Measurements from ENCODE around the gene ARVCF. TPM values are rescaled to one million over a fixed set of nuclear protein-coding genes. Genes with fewer than 3 reads are reported as not detected.

The ARVCF gene
- total and polyA plus RNA-seq, 9 of the 15 experiments (the other 6 are each of a cell fraction or from before 2014, with no cell fraction given): 0.03 to 97.4 (median 15.6) TPM

DNA sequence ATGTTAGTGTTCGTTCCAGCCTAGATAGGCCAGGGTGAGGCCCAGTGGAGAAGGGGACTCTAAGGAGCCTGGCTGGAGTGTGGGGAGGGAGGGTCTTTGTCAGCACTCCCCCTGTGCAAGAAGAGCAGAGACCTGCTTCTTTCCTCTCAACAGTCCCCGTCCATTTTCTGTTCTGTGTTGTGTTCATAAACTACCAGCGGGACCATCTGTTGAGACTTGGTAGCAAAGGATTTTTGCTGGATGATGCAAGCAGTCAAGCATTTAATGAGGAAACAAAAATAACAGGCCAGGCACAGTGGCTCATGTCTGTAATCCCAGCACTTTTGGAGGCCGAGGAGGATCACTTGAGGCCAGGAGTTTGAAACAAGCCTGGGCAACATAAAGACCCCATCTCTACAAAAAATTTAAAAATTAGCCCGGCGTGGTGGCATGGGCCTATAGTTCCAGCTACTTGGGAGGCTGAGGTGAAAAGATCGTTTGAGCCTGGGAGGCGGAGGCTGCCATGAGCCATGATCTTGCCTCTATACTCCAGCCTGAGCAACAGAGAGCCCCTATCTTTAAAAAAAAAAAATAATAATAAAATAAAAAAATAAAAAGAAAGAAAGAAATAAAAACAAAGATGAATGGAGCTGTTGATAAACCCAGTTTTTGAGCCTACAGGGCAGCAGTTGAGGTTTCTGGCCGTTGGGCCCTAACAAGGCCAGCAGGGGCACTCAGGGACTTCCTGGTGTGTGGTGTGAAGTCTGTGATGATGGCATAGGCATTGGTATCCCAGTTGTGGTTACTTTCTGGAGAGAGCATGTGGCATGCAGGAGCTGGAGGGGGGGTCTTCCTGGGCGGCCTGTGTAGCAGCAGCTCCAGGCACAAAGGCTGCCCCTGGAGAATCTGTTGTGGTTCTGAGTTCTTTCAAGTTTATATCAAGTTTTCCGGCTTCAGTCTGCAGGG lies 73.3 kb downstream of the ARVCF start (continued):
- peak; percentile 76; the same call in 1 of the 2 replicates for TF ChIP-seq ZC3H11A (IDR thresholded peaks at IDR 0.05; ENCODE audit: low read depth, low read length)
- TF ChIP-seq ATF7 (IDR thresholded peaks at IDR 0.05): no peak
- TF ChIP-seq ZNF282 (CRISPR knock-in tag; IDR thresholded peaks at IDR 0.05): no peak
- TF ChIP-seq ZNF212 (CRISPR knock-in tag; IDR thresholded peaks at IDR 0.05): 0 out of 2 replicates have a peak, but pooled peaks have one; percentile 82
- peak; percentile 9 to 80; a peak in 3 of 4 replicates for TF ChIP-seq SRF (CRISPR knock-in tag; IDR thresholded peaks at IDR 0.05)
- TF ChIP-seq SMARCE1 (IDR thresholded peaks at IDR 0.05): no peak
- TF ChIP-seq PTBP1 (IDR thresholded peaks at IDR 0.05; ENCODE audit: low read depth, low read length): no peak
- TF ChIP-seq, protein P1, sequence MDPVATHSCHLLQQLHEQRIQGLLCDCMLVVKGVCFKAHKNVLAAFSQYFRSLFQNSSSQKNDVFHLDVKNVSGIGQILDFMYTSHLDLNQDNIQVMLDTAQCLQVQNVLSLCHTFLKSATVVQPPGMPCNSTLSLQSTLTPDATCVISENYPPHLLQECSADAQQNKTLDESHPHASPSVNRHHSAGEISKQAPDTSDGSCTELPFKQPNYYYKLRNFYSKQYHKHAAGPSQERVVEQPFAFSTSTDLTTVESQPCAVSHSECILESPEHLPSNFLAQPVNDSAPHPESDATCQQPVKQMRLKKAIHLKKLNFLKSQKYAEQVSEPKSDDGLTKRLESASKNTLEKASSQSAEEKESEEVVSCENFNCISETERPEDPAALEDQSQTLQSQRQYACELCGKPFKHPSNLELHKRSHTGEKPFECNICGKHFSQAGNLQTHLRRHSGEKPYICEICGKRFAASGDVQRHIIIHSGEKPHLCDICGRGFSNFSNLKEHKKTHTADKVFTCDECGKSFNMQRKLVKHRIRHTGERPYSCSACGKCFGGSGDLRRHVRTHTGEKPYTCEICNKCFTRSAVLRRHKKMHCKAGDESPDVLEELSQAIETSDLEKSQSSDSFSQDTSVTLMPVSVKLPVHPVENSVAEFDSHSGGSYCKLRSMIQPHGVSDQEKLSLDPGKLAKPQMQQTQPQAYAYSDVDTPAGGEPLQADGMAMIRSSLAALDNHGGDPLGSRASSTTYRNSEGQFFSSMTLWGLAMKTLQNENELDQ (CRISPR knock-in tag; IDR thresholded peaks at IDR 0.05; ENCODE audit: borderline replicate concordance): no peak
- TF ChIP-seq SRSF3 (IDR thresholded peaks at IDR 0.05; ENCODE audit: insufficient read depth, low read length): no peak
- TF ChIP-seq ZNF785 (CRISPR knock-in tag; IDR thresholded peaks at IDR 0.05): 0 out of 2 replicates have a peak, but pooled peaks have one; percentile 48
- no peak for TF ChIP-seq ZNF24 (IDR thresholded peaks at IDR 0.05)
- TF ChIP-seq, protein P2, sequence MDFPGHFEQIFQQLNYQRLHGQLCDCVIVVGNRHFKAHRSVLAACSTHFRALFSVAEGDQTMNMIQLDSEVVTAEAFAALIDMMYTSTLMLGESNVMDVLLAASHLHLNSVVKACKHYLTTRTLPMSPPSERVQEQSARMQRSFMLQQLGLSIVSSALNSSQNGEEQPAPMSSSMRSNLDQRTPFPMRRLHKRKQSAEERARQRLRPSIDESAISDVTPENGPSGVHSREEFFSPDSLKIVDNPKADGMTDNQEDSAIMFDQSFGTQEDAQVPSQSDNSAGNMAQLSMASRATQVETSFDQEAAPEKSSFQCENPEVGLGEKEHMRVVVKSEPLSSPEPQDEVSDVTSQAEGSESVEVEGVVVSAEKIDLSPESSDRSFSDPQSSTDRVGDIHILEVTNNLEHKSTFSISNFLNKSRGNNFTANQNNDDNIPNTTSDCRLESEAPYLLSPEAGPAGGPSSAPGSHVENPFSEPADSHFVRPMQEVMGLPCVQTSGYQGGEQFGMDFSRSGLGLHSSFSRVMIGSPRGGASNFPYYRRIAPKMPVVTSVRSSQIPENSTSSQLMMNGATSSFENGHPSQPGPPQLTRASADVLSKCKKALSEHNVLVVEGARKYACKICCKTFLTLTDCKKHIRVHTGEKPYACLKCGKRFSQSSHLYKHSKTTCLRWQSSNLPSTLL (IDR thresholded peaks at IDR 0.05): no peak
- TF ChIP-seq, protein P3, sequence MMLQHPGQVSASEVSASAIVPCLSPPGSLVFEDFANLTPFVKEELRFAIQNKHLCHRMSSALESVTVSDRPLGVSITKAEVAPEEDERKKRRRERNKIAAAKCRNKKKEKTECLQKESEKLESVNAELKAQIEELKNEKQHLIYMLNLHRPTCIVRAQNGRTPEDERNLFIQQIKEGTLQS (IDR thresholded peaks at IDR 0.05): no peak
- TF ChIP-seq, protein P3 (CRISPR knock-in tag; conservative IDR thresholded peaks at IDR 0.05): no peak
- TF ChIP-seq BCL6 (CRISPR knock-in tag; IDR thresholded peaks at IDR 0.05): peak; percentile 78; the same call in 1 of the 2 replicates
- peak; percentile 71; the same call in 1 of the 2 replicates for TF ChIP-seq HSF4 (CRISPR knock-in tag; IDR thresholded peaks at IDR 0.05; ENCODE audit: borderline replicate concordance)
- TF ChIP-seq, protein P4, sequence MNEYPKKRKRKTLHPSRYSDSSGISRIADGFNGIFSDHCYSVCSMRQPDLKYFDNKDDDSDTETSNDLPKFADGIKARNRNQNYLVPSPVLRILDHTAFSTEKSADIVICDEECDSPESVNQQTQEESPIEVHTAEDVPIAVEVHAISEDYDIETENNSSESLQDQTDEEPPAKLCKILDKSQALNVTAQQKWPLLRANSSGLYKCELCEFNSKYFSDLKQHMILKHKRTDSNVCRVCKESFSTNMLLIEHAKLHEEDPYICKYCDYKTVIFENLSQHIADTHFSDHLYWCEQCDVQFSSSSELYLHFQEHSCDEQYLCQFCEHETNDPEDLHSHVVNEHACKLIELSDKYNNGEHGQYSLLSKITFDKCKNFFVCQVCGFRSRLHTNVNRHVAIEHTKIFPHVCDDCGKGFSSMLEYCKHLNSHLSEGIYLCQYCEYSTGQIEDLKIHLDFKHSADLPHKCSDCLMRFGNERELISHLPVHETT (CRISPR knock-in tag; conservative IDR thresholded peaks at IDR 0.05 in 1 of 2, IDR thresholded peaks at IDR 0.05 in 1 of 2): no peak
- TF ChIP-seq NUFIP1 (IDR thresholded peaks at IDR 0.05; ENCODE audit: partially characterized antibody): no peak
- TF ChIP-seq CHD2 (IDR thresholded peaks at IDR 0.05; ENCODE audit: low read depth, low read length): no peak
- TF ChIP-seq PURB (CRISPR knock-in tag; IDR thresholded peaks at IDR 0.05; ENCODE audit: low read depth): no peak
- TF ChIP-seq ZNF12 (CRISPR knock-in tag; IDR thresholded peaks at IDR 0.05): no peak
- TF ChIP-seq ZNF717 (CRISPR knock-in tag; IDR thresholded peaks at IDR 0.05): 0 out of 2 replicates have a peak, but pooled peaks have one; percentile 24

Measured in K562 (cell line).